Neural progenitor cell (in vitro differentiated cells): ENCODE measurements around the gene ZNF575.

ENCODE experiments used
- EZH2 ChIP-seq: fragments of 200-600 bp; sonication (generic); IDR thresholded peaks from 2 replicates; pipeline ENCODE4 v1.6.1; 2017; ENCODE audit warnings: antibody characterized with exemption, mild to moderate bottlenecking, moderate library complexity
- EZH2phosphoT487 ChIP-seq: fragments of 200-600 bp; sonication (generic); IDR thresholded peaks from 2 replicates; pipeline ENCODE4 v1.6.1; 2017; ENCODE audit warnings: antibody characterized with exemption
- TF ChIP-seq, protein P1 (sequence below): fragments of 200-600 bp; sonication (generic); IDR thresholded peaks from 2 replicates; pipeline ENCODE4 v1.5.1; 2017; ENCODE audit warnings: antibody characterized with exemption, mild to moderate bottlenecking

GRCh38 chr19:43486412-43486811, 46.6 kb upstream of the ZNF575 start:
- TF ChIP-seq, protein P1, sequence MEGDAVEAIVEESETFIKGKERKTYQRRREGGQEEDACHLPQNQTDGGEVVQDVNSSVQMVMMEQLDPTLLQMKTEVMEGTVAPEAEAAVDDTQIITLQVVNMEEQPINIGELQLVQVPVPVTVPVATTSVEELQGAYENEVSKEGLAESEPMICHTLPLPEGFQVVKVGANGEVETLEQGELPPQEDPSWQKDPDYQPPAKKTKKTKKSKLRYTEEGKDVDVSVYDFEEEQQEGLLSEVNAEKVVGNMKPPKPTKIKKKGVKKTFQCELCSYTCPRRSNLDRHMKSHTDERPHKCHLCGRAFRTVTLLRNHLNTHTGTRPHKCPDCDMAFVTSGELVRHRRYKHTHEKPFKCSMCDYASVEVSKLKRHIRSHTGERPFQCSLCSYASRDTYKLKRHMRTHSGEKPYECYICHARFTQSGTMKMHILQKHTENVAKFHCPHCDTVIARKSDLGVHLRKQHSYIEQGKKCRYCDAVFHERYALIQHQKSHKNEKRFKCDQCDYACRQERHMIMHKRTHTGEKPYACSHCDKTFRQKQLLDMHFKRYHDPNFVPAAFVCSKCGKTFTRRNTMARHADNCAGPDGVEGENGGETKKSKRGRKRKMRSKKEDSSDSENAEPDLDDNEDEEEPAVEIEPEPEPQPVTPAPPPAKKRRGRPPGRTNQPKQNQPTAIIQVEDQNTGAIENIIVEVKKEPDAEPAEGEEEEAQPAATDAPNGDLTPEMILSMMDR, result no peak
- TF ChIP-seq EZH2 (no peak), EZH2phosphoT487 (no peak)
